HG02642 (cell line): ENCODE data around the gene IGFL3.
"Not testable (repeated sequence)": the region's sequence is repeated elsewhere in the genome, so short reads cannot be mapped to it uniquely, and the experiment has no call there.

Source experiments
- ATAC-seq: cut with Tn5 transposase; IDR thresholded peaks from one replicate; pipeline ENCODE4 v1.9.1; 2021; ENCODE audit warnings: mild to moderate bottlenecking; ENCODE audit not compliant: unreplicated experiment, poor library complexity

The IGFL3 gene

GRCh38 chr19:46124638-46125115 is at the start of gene IGFL3:
Gene IGFL3 (minus strand): TSS chr19:46124688. CDS start chr19:46124649, 39 bp downstream.
- no peak for ATAC-seq

- ATAC-seq = no peak
These were observed 49.5 kb upstream of the IGFL3 start for GRCh38 chr19:46173886-46174480.

- no peak for ATAC-seq
These were observed 38.2 kb upstream of the IGFL3 start for GRCh38 chr19:46162731-46163130.

- ATAC-seq = not testable (repeated sequence)
These were observed 37.3 kb upstream of the IGFL3 start for GRCh38 chr19:46161642-46162257.

GRCh38 chr19:46160233-46160775 is 35.8 kb upstream of the IGFL3 start:
- no peak for ATAC-seq

GRCh38 chr19:46159418-46160232 is 35.1 kb upstream of the IGFL3 start:
- ATAC-seq = no peak

GRCh38 chr19:46155237-46155636 is 30.7 kb upstream of the IGFL3 start:
- ATAC-seq = no peak

- ATAC-seq = no peak
These were observed 26.1 kb upstream of the IGFL3 start for GRCh38 chr19:46150606-46151005.

GRCh38 chr19:46147791-46148288 is 23.4 kb upstream of the IGFL3 start, which contains the start of gene IGFL2:
Gene IGFL2 (plus strand): TSS chr19:46148238. CDS start chr19:46148279, 41 bp downstream.
- ATAC-seq = no peak

GRCh38 chr19:46147166-46147740 is 22.8 kb upstream of the IGFL3 start:
- no peak for ATAC-seq

GRCh38 chr19:46144756-46145155 is 20.3 kb upstream of the IGFL3 start:
- no peak for ATAC-seq

- no peak for ATAC-seq
These were observed 17.8 kb upstream of the IGFL3 start for GRCh38 chr19:46142294-46142693.

GRCh38 chr19:46141421-46141820 is 16.9 kb upstream of the IGFL3 start:
- ATAC-seq = no peak

- no peak for ATAC-seq
These were observed 13.5 kb upstream of the IGFL3 start for GRCh38 chr19:46137915-46138473.

GRCh38 chr19:46134527-46134926 is 10.0 kb upstream of the IGFL3 start:
- no peak for ATAC-seq

- no peak for ATAC-seq
These were observed 9.3 kb upstream of the IGFL3 start for GRCh38 chr19:46133777-46134241.

GRCh38 chr19:46133101-46133627 is 8.7 kb upstream of the IGFL3 start:
- no peak for ATAC-seq

- no peak for ATAC-seq
These were observed 8.1 kb upstream of the IGFL3 start for GRCh38 chr19:46132508-46133100.

- no peak for ATAC-seq
These were observed 7.1 kb upstream of the IGFL3 start for GRCh38 chr19:46131485-46132143.
